ENCODE measurements around the gene B3GAT1. TPM values are rescaled to one million over a fixed set of nuclear protein-coding genes. Genes with fewer than 3 reads are reported as not detected.

B3GAT1 gene
- total RNA-seq, 1 experiment from 2014 or later, result 0.10 TPM

- intact Hi-C loops (cut with micrococcal nuclease; ENCODE audit: unreplicated experiment) (no loop called here), in situ Hi-C loops (cut with HindIII; ENCODE audit: low pct_unique_long_range_greater_than_20kb, low sequenced_read_pairs) (no loop called here)
- no peak overlapping the region; the same call in 1 of the 2 replicates for H3K27ac ChIP-seq (ENCODE audit: low read length)
- peak; percentile 75 for ATAC-seq
- peak overlapping the region; percentile 49 to 54 for H3K4me3 ChIP-seq (ENCODE audit: low read depth in 2 of 2, low read length in 2 of 2)
- BruUV-seq (replicated peaks), result no TSS peak
- POLR2A ChIA-PET, result no interaction called here
- H3K27me3 ChIP-seq (ENCODE audit: control insufficient read depth, insufficient read depth, low read length), result peaks cover 14% of the 10 kb centered on the region
- CTCF ChIA-PET, result no interaction called here
- TF ChIP-seq CTCF (IDR thresholded peaks at IDR 0.05) (peak; percentile 34; the same call in 1 of the 2 replicates), POLR2AphosphoS5 (IDR thresholded peaks at IDR 0.05; ENCODE audit: low read depth, low read length) (no peak)
- H3K4me1 ChIP-seq (ENCODE audit: control insufficient read depth, insufficient read depth, low read length), result peaks cover 7% of the 10 kb centered on the region
- no peaks in the 10 kb centered on the region for H3K36me3 ChIP-seq (ENCODE audit: control insufficient read depth, insufficient read depth, low read length)
- DNase-seq (ENCODE audit: low read depth, low spot score), result no peak
- H3K9me3 ChIP-seq (ENCODE audit: control insufficient read depth, insufficient read depth, low read depth, low read length), result no peaks in the 10 kb centered on the region
These were observed 79.8 kb downstream of the B3GAT1 start for GRCh38 chr11:134332189-134332631.

GRCh38 chr11:134331354-134332188, 80.5 kb downstream of the B3GAT1 start, which contains the start of gene GLB1L2:
Gene GLB1L2, plus strand, starts transcription at chr11:134331988. Its CDS starts 74 bp downstream, at chr11:134332062.
- H3K9me3 ChIP-seq (ENCODE audit: control insufficient read depth, insufficient read depth, low read depth, low read length), result no peaks in the 10 kb centered on the region
- ATAC-seq (peak; percentile 94), DNase-seq (ENCODE audit: low read depth, low spot score) (no peak)
- ChIA-PET POLR2A (no interaction called here), CTCF (no interaction called here)
- peaks cover 7% of the 10 kb centered on the region for H3K4me1 ChIP-seq (ENCODE audit: control insufficient read depth, insufficient read depth, low read length)
- no peak for TF ChIP-seq POLR2AphosphoS5 (IDR thresholded peaks at IDR 0.05; ENCODE audit: low read depth, low read length)
- TF ChIP-seq CTCF (IDR thresholded peaks at IDR 0.05), result no peak
- no peak for TF ChIP-seq TCF7L2 (IDR thresholded peaks at IDR 0.05; ENCODE audit: low read depth, low read length)
- no peak for TF ChIP-seq REST (IDR thresholded peaks at IDR 0.05; ENCODE audit: insufficient read depth in 1 of 2, low read depth in 2 of 2, low read length in 1 of 2)
- no peak for TF ChIP-seq SIN3A (IDR thresholded peaks at IDR 0.05; ENCODE audit: borderline replicate concordance, insufficient read depth, low read depth, low read length)
- H3K27ac ChIP-seq (ENCODE audit: low read length), result no peak within 1 kb of the TSS; the same call in 1 of the 2 replicates
- no peaks in the 10 kb centered on the region for H3K36me3 ChIP-seq (ENCODE audit: control insufficient read depth, insufficient read depth, low read length)
- H3K27me3 ChIP-seq (ENCODE audit: control insufficient read depth, insufficient read depth, low read length), result peaks cover 14% of the 10 kb centered on the region
- in situ Hi-C loops (cut with HindIII; ENCODE audit: low pct_unique_long_range_greater_than_20kb, low sequenced_read_pairs) (no loop called here), intact Hi-C loops (cut with micrococcal nuclease; ENCODE audit: unreplicated experiment) (no loop called here)
- peak within 1 kb of the TSS; percentile 49 to 56 for H3K4me3 ChIP-seq (ENCODE audit: low read depth in 2 of 2, low read length in 2 of 2)
- no TSS peak for BruUV-seq (replicated peaks)
